ENCODE results near the gene GPX2.

GPX2 gene

DNA sequence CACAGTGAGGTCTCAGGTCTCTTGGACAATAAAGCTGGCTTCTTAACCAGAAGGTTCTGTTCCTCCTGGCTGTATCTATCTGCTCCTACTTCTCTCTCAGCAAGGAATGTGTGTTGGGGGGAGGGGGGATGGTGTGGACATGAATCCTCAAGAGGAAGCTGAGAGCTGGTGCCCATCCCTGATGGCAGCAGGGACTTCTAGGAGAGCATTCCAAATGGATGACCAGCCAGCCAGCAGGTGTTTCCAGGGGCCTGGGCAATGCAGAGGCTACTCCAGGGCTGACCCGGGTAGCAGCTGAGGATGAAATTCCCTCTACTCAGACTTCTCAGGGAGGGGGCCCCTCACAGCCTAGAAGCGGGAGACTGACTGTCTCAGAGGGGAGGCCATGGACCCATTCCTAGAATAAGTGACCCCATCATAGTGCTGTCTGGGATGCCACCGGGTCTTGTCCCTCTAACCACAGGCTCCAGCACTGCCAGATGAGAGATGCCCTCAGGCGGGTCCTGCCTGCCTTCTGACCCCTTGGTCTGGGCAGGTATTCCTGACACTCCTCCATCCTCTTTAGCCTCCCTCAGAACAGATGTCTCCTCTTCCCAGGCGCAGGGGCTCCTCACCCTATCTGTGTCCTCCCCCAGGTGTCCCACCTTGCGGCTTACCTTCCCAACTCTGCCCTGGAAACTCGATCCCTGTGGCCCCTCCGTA, 28.4 kb upstream of the GPX2 start:
- H3K27ac ChIP-seq, result no peak overlapping the region; the same call in 1 of the 2 replicates
- TF ChIP-seq, protein P1, sequence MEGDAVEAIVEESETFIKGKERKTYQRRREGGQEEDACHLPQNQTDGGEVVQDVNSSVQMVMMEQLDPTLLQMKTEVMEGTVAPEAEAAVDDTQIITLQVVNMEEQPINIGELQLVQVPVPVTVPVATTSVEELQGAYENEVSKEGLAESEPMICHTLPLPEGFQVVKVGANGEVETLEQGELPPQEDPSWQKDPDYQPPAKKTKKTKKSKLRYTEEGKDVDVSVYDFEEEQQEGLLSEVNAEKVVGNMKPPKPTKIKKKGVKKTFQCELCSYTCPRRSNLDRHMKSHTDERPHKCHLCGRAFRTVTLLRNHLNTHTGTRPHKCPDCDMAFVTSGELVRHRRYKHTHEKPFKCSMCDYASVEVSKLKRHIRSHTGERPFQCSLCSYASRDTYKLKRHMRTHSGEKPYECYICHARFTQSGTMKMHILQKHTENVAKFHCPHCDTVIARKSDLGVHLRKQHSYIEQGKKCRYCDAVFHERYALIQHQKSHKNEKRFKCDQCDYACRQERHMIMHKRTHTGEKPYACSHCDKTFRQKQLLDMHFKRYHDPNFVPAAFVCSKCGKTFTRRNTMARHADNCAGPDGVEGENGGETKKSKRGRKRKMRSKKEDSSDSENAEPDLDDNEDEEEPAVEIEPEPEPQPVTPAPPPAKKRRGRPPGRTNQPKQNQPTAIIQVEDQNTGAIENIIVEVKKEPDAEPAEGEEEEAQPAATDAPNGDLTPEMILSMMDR (conservative IDR thresholded peaks at IDR 0.05), result no peak

- TF ChIP-seq, protein P1 (conservative IDR thresholded peaks at IDR 0.05), result no peak
- no peak overlapping the region for H3K27ac ChIP-seq
Measured at GRCh38 chr14:64970041-64970440, 27.5 kb upstream of the GPX2 start.

DNA sequence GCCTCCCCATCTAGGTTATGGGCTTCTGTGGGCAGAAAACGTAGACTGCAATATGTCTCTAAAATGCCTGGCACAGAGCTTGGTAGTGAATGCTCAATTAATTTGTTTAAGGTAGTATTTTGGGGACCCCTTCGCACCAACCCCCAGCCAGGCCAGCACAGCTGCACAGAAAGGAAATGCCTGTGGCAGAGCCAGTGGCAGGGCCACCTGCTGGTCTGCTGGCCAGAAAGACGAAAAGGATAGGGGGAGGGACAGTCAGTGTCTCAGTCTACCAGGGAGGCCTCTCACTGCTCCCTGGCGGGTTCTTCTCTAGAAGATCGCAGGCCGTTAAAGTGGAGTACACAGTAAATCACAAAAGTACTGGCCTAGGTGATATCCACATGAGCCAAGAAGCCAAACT, 26.1 kb upstream of the GPX2 start:
- TF ChIP-seq, protein P1 (conservative IDR thresholded peaks at IDR 0.05), result no peak
- H3K27ac ChIP-seq, result no peak overlapping the region

- no peak overlapping the region for H3K27ac ChIP-seq
Measured at GRCh38 chr14:64968167-64968566, 25.6 kb upstream of the GPX2 start.

GRCh38 chr14:64966976-64967375, 24.4 kb upstream of the GPX2 start:
- H3K27ac ChIP-seq, result peak overlapping the region; percentile 67
- TF ChIP-seq, protein P1 (conservative IDR thresholded peaks at IDR 0.05), result no peak

More at GRCh38 chr14:64968167-64968566, 25.6 kb upstream of the GPX2 start:
- TF ChIP-seq, protein P1 (conservative IDR thresholded peaks at IDR 0.05), result no peak

GRCh38 chr14:64965356-64966000, 22.9 kb upstream of the GPX2 start:
- TF ChIP-seq, protein P1 (conservative IDR thresholded peaks at IDR 0.05), result no peak
- H3K27ac ChIP-seq, result peak overlapping the region; percentile 67; the same call in 1 of the 2 replicates

DNA sequence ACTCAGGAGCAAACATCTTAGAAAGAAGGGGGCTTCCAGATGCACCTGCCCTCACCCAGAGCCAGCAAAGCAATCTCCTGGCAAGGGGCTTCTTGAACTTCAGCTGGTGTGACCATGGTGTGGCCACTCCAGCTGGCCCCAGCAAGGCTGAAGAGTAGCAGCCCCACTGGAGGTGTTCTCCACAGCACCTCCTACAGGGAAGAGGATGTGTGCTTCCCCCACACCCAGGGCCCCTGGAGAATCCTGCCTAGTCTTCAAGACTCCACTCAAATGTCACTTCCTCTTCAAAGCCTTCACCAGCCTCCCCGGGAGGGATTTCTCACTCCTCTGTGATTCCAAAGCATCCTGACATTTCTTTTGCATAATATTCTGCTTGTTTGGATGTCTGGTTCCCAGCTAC, 21.1 kb upstream of the GPX2 start:
- no peak overlapping the region for H3K27ac ChIP-seq
- TF ChIP-seq, protein P1 (conservative IDR thresholded peaks at IDR 0.05), result no peak
